SK-N-SH (cell line): ENCODE measurements around the gene MCTP1. TPM values are rescaled to one million over a fixed set of nuclear protein-coding genes. Genes with fewer than 3 reads are reported as not detected.

Experiments used
- CTCF ChIA-PET: fragments of 300-600, 350-600 bp; formaldehyde crosslinking; extraction: SDS; loops from one replicate; lab custom pipeline; 2021; lab: Yijun Ruan, JAX
- POLR2A ChIA-PET: fragments of 350-600 bp; sonication (Branson Sonifier 250); formaldehyde crosslinking; extraction: SDS; loops from one replicate; lab custom pipeline; 2020; ENCODE audit warnings: antibody characterized with exemption, inconsistent platforms; lab: Yijun Ruan, JAX
- DNase-seq: peaks from one replicate; pipeline ENCODE4 v3.0.0; 2012
- H2AFZ ChIP-seq: fragments of 200-600 bp; sonication (generic); 2 replicates; pipeline ENCODE4 v1.8.1; 2016; ENCODE audit warnings: antibody characterized with exemption, mild to moderate bottlenecking, low read depth
- H3F3A ChIP-seq: fragments of 200-600 bp; sonication (generic); replicated peaks from 2 replicates; pipeline ENCODE3; 2016; ENCODE audit warnings: antibody characterized with exemption, mild to moderate bottlenecking; ENCODE audit not compliant: insufficient read depth
- H3K27ac ChIP-seq, 2 experiments: fragments of 200-500 bp in 1 of 2; fragments of 200-600 bp in 1 of 2; sonication (Bioruptor generic) in 1 of 2; sonication (generic), shearing (Covaris generic) in 1 of 2; 2 replicates each; pipeline versions ENCODE4 v1.5.1 to v1.6.1; 2014 to 2016; ENCODE audit warnings: low read depth in 2 of 2, inconsistent platforms in 1 of 2, low read length in 1 of 2, mild to moderate bottlenecking in 1 of 2, mixed read lengths in 1 of 2
- H3K27me3 ChIP-seq: fragments of 200-600 bp; sonication (generic), shearing (Covaris generic); 2 replicates; pipeline ENCODE4 v1.6.1; 2016; ENCODE audit warnings: mixed run types; ENCODE audit not compliant: insufficient read depth
- H3K36me3 ChIP-seq, 2 experiments: fragments of 200-500 bp in 1 of 2; fragments of 200-600 bp in 1 of 2; sonication (Bioruptor generic) in 1 of 2; sonication (generic) in 1 of 2; replicated peaks in 1 of 2; 2 replicates each; pipeline versions ENCODE3 to v1.5.1; 2014 to 2016; ENCODE audit warnings: low read length in 1 of 2, mild to moderate bottlenecking in 1 of 2; ENCODE audit not compliant: insufficient read depth in 2 of 2, control insufficient read depth in 1 of 2
- H3K4me1 ChIP-seq, 2 experiments: fragments of 200-500 bp in 1 of 2; fragments of 200-600 bp in 1 of 2; sonication (Bioruptor generic) in 1 of 2; sonication (generic), shearing (Covaris generic) in 1 of 2; 2 replicates each; pipeline versions ENCODE4 v1.5.1 to v1.6.1; 2014 to 2016; ENCODE audit warnings: low read depth in 1 of 2, low read length in 1 of 2, mixed run types in 1 of 2; ENCODE audit not compliant: insufficient read depth in 2 of 2, control insufficient read depth in 1 of 2
- H3K4me2 ChIP-seq: fragments of 200-600 bp; sonication (generic), shearing (Covaris generic); 2 replicates; pipeline ENCODE4 v1.6.1; 2017; ENCODE audit warnings: mixed run types
- H3K4me3 ChIP-seq, 2 experiments: fragments of 200-500 bp in 1 of 2; fragments of 200-600 bp in 1 of 2; sonication (Bioruptor generic) in 1 of 2; sonication (generic), shearing (Covaris generic) in 1 of 2; 2 replicates each; pipeline versions ENCODE4 v1.5.1 to v1.8.1; 2014 to 2016; ENCODE audit warnings: low read depth in 2 of 2, inconsistent platforms in 1 of 2, low read length in 1 of 2, mild to moderate bottlenecking in 1 of 2, mixed read lengths in 1 of 2, moderate library complexity in 1 of 2
- H3K79me2 ChIP-seq: fragments of 200-600 bp; sonication (generic); 2 replicates; pipeline ENCODE4 v1.8.1; 2017; ENCODE audit warnings: mild to moderate bottlenecking; ENCODE audit not compliant: insufficient read depth
- H3K9ac ChIP-seq: fragments of 200-600 bp; sonication (generic); 2 replicates; pipeline ENCODE4 v1.6.1; 2017; ENCODE audit warnings: mixed run types
- H3K9me2 ChIP-seq: fragments of 200-600 bp; sonication (generic); 2 replicates; pipeline ENCODE4 v1.6.1; 2017; ENCODE audit warnings: mixed run types
- H3K9me3 ChIP-seq: fragments of 200-600 bp; sonication (generic); 2 replicates; pipeline ENCODE4 v1.6.1; 2017; ENCODE audit warnings: mixed run types, mild to moderate bottlenecking, moderate library complexity
- H4K20me1 ChIP-seq: fragments of 200-600 bp; sonication (generic); 2 replicates; pipeline ENCODE4 v1.6.1; 2017; ENCODE audit warnings: mild to moderate bottlenecking, mixed run types; ENCODE audit not compliant: insufficient read depth
- FOXM1 ChIP-seq: IDR thresholded peaks from 2 replicates; pipeline ENCODE4 v1.4.0; 2012; ENCODE audit warnings: low read depth, mild to moderate bottlenecking
- GATA2 ChIP-seq: sonication (generic); formaldehyde crosslinking; IDR thresholded peaks from 2 replicates; pipeline ENCODE4 v1.5.0; 2020; ENCODE audit warnings: mild to moderate bottlenecking, missing genetic modification reagents
- IRF3 ChIP-seq: fragments of 150-350 bp; IDR thresholded peaks from 2 replicates; pipeline ENCODE4 v1.6.1; 2016; ENCODE audit warnings: mild to moderate bottlenecking, low read depth, low read length
- MAX ChIP-seq: IDR thresholded peaks from 2 replicates; pipeline ENCODE4 v1.4.0; 2012; ENCODE audit warnings: low read depth
- MEF2A ChIP-seq: IDR thresholded peaks from 2 replicates; pipeline ENCODE4 v1.4.0; 2012; ENCODE audit warnings: low read depth, borderline replicate concordance
- NFIC ChIP-seq: IDR thresholded peaks from 2 replicates; pipeline ENCODE4 v1.4.0; 2012; ENCODE audit warnings: borderline replicate concordance
- NRF1 ChIP-seq: IDR thresholded peaks from 2 replicates; pipeline ENCODE4 v1.6.1; 2012; ENCODE audit warnings: low read depth, mild to moderate bottlenecking, low read length
- PBX3 ChIP-seq: IDR thresholded peaks from 2 replicates; pipeline ENCODE4; 2012
- POLR2AphosphoS5 ChIP-seq: IDR thresholded peaks from 2 replicates; pipeline ENCODE4 v1.6.1; 2012; ENCODE audit warnings: low read depth, low read length
- RXRA ChIP-seq: IDR thresholded peaks from 2 replicates; pipeline ENCODE4 v1.4.0; 2012; ENCODE audit warnings: low read depth, mild to moderate bottlenecking, borderline replicate concordance
- SMC3 ChIP-seq: IDR thresholded peaks from 2 replicates; pipeline ENCODE4 v1.6.1; 2012; ENCODE audit warnings: low read depth, low read length, improper control_type of control experiment
- TAF1 ChIP-seq: IDR thresholded peaks from 2 replicates; pipeline ENCODE4 v1.6.1; 2012; ENCODE audit warnings: low read depth, mild to moderate bottlenecking, low read length, moderate library complexity, borderline replicate concordance
- TCF12 ChIP-seq: IDR thresholded peaks from 2 replicates; pipeline ENCODE4 v1.4.0; 2012
- USF1 ChIP-seq: IDR thresholded peaks from 2 replicates; pipeline ENCODE4 v1.4.0; 2012; ENCODE audit warnings: low read depth, borderline replicate concordance
- USF2 ChIP-seq: fragments of 150-350 bp; IDR thresholded peaks from 2 replicates; pipeline ENCODE4 v1.6.1; 2017; ENCODE audit warnings: antibody characterized with exemption, low read length, low read depth, borderline replicate concordance
- WGBS: methylation state at CpG from one replicate; pipeline ENCODE4 v1.1.6; 2017; ENCODE audit warnings: low lambda C conversion rate; 5-methylcytosine and 5-hydroxymethylcytosine counted together
- polyA plus RNA-seq, 3 experiments: library from polyadenylated mRNA; depleted of rRNA; stranded (reverse); fragments of >200 nt; gene quantifications; 2 replicates each; pipeline ENCODE4 v1.2.3, GENCODE V29; 2012

Gene MCTP1
- polyA plus RNA-seq, 1 of the 3 experiments (the other 2 are of a cell fraction): 0.53 TPM

GRCh38 chr5:94707359-94707758 is 577.5 kb downstream of the MCTP1 start:
- no peak for TF ChIP-seq IRF3
- TF ChIP-seq PBX3: no peak
- no peak for TF ChIP-seq TCF12
- TF ChIP-seq USF2: no peak
- TF ChIP-seq NFIC: no peak
- no peak for TF ChIP-seq USF1
- no peak for TF ChIP-seq RXRA
- TF ChIP-seq SMC3: no peak
- TF ChIP-seq NRF1: no peak
- no peak for TF ChIP-seq MAX
- no peak for TF ChIP-seq POLR2AphosphoS5
- TF ChIP-seq MEF2A: no peak
- no peak for TF ChIP-seq GATA2
- TF ChIP-seq FOXM1: no peak
- H3K36me3 ChIP-seq: peaks cover 4 to 44% of the 10 kb centered on the region in 2 experiments
- no peaks in the 10 kb centered on the region for H4K20me1 ChIP-seq
- no peaks in the 10 kb centered on the region for H3K9me2 ChIP-seq
- no peak overlapping the region for H3K9ac ChIP-seq
- no peaks in the 10 kb centered on the region for H3K9me3 ChIP-seq
- no peak overlapping the region for H2AFZ ChIP-seq
- H3K27me3 ChIP-seq: no peaks in the 10 kb centered on the region
- ChIA-PET CTCF (interaction anchor here (1.0 to 1.8 kb wide), 3 partner anchors 14 to 34 kb away, joined by 3 to 8 read pairs (median 6); no protein-coding TSS in a partner anchor), POLR2A (no interaction called here)
- H3K4me2 ChIP-seq: no peak overlapping the region
- no peaks in the 10 kb centered on the region for H3K79me2 ChIP-seq
- WGBS: 76% methylated on average over 2 of the region's 2 CpGs
- H3K4me1 ChIP-seq: no peaks in the 10 kb centered on the region; a peak in 2 of 4 replicates
- no peak overlapping the region for H3K4me3 ChIP-seq
- H3F3A ChIP-seq: no peaks in the 10 kb centered on the region
- DNase-seq: no peak
- no peak overlapping the region for H3K27ac ChIP-seq

- H3K36me3 ChIP-seq: peaks cover 4 to 39% of the 10 kb centered on the region in 2 experiments
- no peak overlapping the region for H3K4me2 ChIP-seq
- no peak for DNase-seq
- TF ChIP-seq TCF12: 0 out of 2 replicates have a peak, but pooled peaks have one; percentile 8
- TF ChIP-seq PBX3: no peak
- no peak for TF ChIP-seq TAF1
- TF ChIP-seq NFIC: no peak
- TF ChIP-seq NRF1: no peak
- WGBS: 31% methylated on average over 1 of the region's 1 CpG
- H3K9me2 ChIP-seq: no peaks in the 10 kb centered on the region
- H3F3A ChIP-seq: no peaks in the 10 kb centered on the region
- ChIA-PET CTCF (no interaction called here), POLR2A (no interaction called here)
- no peaks in the 10 kb centered on the region for H4K20me1 ChIP-seq
- H3K9me3 ChIP-seq: no peaks in the 10 kb centered on the region
- no peaks in the 10 kb centered on the region; a peak in 2 of 4 replicates for H3K4me1 ChIP-seq
- H3K79me2 ChIP-seq: no peaks in the 10 kb centered on the region
- H3K9ac ChIP-seq: no peak overlapping the region
- no peak overlapping the region for H3K27ac ChIP-seq
- H2AFZ ChIP-seq: no peak overlapping the region
- no peaks in the 10 kb centered on the region for H3K27me3 ChIP-seq
- H3K4me3 ChIP-seq: no peak overlapping the region
Measured at GRCh38 chr5:94705427-94705826, 579.5 kb downstream of the MCTP1 start.
